B cell (primary cell): ENCODE results near the gene SLC2A2. TPM values are rescaled to one million over a fixed set of nuclear protein-coding genes. Genes with fewer than 3 reads are reported as not detected.

Experiments
- ATAC-seq: fragments of 200-7000 bp; cut with Tn5 transposase; one replicate; pipeline ENCODE4 v1.10.0; 2021; ENCODE audit warnings: low read depth, mild to moderate bottlenecking, moderate number of reproducible peaks, moderate library complexity
- CTCF ChIA-PET: fragments of 350-600 bp; sonication (Branson Sonifier 250); formaldehyde crosslinking; loops from one replicate; lab custom pipeline; 2021; ENCODE audit warnings: antibody characterized with exemption, inconsistent platforms; lab: Charles Lee
- POLR2A ChIA-PET: fragments of 350-600 bp; sonication (Branson Sonifier 250); formaldehyde crosslinking; loops from one replicate; lab custom pipeline; 2021; ENCODE audit warnings: antibody characterized with exemption; lab: Charles Lee
- DNase-seq: peaks from one replicate; pipeline ENCODE4 v3.0.0; 2013
- H2AFZ ChIP-seq: 2 replicates; pipeline ENCODE4 v1.6.1; 2012; ENCODE audit warnings: mild to moderate bottlenecking, low read depth, low read length; ENCODE audit not compliant: insufficient read depth, poor library complexity, severe bottlenecking
- H3K27ac ChIP-seq, 2 donors: 1 replicate in 1 of 2; 2 replicates in 1 of 2; pipeline ENCODE4 v1.5.1; 2012 to 2013; ENCODE audit warnings: low read length in 2 of 2, mild to moderate bottlenecking in 2 of 2, moderate library complexity in 1 of 2
- H3K27me3 ChIP-seq, 4 experiments: fragments of 200-600 bp in 1 of 4; sonication (generic) in 1 of 4; replicated peaks in 1 of 4; 1 replicate in 2 of 4; 2 replicates in 2 of 4; pipeline versions ENCODE4 v1.6.1 to v1.7.0; 2013 to 2016; ENCODE audit warnings: low read length in 3 of 4, mild to moderate bottlenecking in 2 of 4, mixed read lengths in 1 of 4, moderate library complexity in 1 of 4; ENCODE audit not compliant: insufficient read depth in 4 of 4, control insufficient read depth in 3 of 4; ENCODE audit errors: control extremely low read depth in 1 of 4
- H3K36me3 ChIP-seq, 2 experiments: replicated peaks in 1 of 2; 1 replicate in 1 of 2; 2 replicates in 1 of 2; pipeline versions ENCODE4 v1.6.1 to v1.7.1; 2013; ENCODE audit warnings: low read length in 1 of 2; ENCODE audit not compliant: insufficient read depth in 2 of 2, control insufficient read depth in 1 of 2; ENCODE audit errors: control extremely low read depth in 1 of 2, extremely low read depth in 1 of 2
- H3K4me1 ChIP-seq, 2 donors: fragments of 200-600 bp in 1 of 2; sonication (generic) in 1 of 2; 1 replicate in 1 of 2; 2 replicates in 1 of 2; pipeline versions ENCODE4 v1.5.1 to v1.6.1; 2013 to 2017; ENCODE audit warnings: low read length in 2 of 2; ENCODE audit not compliant: control insufficient read depth in 2 of 2, insufficient read depth in 2 of 2
- H3K4me2 ChIP-seq: replicated peaks from 2 replicates; pipeline ENCODE3; 2012; ENCODE audit warnings: mild to moderate bottlenecking, low read depth, low read length; ENCODE audit not compliant: poor library complexity, severe bottlenecking
- H3K4me3 ChIP-seq, 5 experiments: fragments of 200-600 bp in 1 of 5; sonication (generic) in 1 of 5; 1 replicate in 3 of 5; 2 replicates in 2 of 5; pipeline versions ENCODE4 v1.5.1 to v1.7.0; 2011 to 2016; ENCODE audit warnings: low read length in 4 of 5, mild to moderate bottlenecking in 4 of 5, low read depth in 2 of 5, control low read depth in 1 of 5, moderate library complexity in 1 of 5; ENCODE audit not compliant: insufficient read depth in 1 of 5; ENCODE audit errors: control extremely low read depth in 1 of 5, extremely low read depth in 1 of 5
- H3K79me2 ChIP-seq: fragments of 200-600 bp; sonication (generic); one replicate; pipeline ENCODE4 v1.6.0; 2016; ENCODE audit warnings: low read length; ENCODE audit not compliant: control insufficient read depth, insufficient read depth
- H3K9ac ChIP-seq: fragments of 200-600 bp; sonication (generic); 2 replicates; pipeline ENCODE4 v1.6.1; 2017; ENCODE audit warnings: mild to moderate bottlenecking, low read length, moderate library complexity
- H3K9me3 ChIP-seq, 3 donors: one replicate each; pipeline versions ENCODE4 v1.6.1 to v1.7.1; 2013; ENCODE audit warnings: low read length in 2 of 3; ENCODE audit not compliant: control insufficient read depth in 2 of 3, insufficient read depth in 1 of 3; ENCODE audit errors: control extremely low read depth in 1 of 3
- H4K20me1 ChIP-seq: 2 replicates; pipeline ENCODE4 v1.6.0; 2012; ENCODE audit warnings: mild to moderate bottlenecking, low read length; ENCODE audit not compliant: insufficient read depth, control insufficient read depth, poor library complexity, severe bottlenecking
- H3K27ac Mint-ChIP-seq: one replicate; pipeline ENCODE4 v1.8.0; 2021; ENCODE audit warnings: mixed read lengths
- H3K27me3 Mint-ChIP-seq: one replicate; pipeline ENCODE4 v1.8.0; 2021; ENCODE audit warnings: mixed read lengths
- H3K4me1 Mint-ChIP-seq: one replicate; pipeline ENCODE4 v1.8.0; 2021; ENCODE audit warnings: mixed read lengths
- H3K4me3 Mint-ChIP-seq: one replicate; pipeline ENCODE4 v1.8.0; 2021; ENCODE audit warnings: mixed read lengths
- H3K9me3 Mint-ChIP-seq: one replicate; pipeline ENCODE4 v1.8.0; 2022; ENCODE audit warnings: mixed read lengths; ENCODE audit not compliant: insufficient read depth
- EZH2 ChIP-seq: IDR thresholded peaks from 2 replicates; pipeline ENCODE4 v1.6.1; 2012; ENCODE audit warnings: borderline replicate concordance, low read depth, mild to moderate bottlenecking, moderate library complexity, low read length; ENCODE audit not compliant: insufficient read depth, poor library complexity, severe bottlenecking
- WGBS: methylation state at CpG from one replicate; pipeline ENCODE4 v1.1.5; 2013; ENCODE audit warnings: missing lambda C conversion rate; ENCODE audit not compliant: insufficient coverage; 5-methylcytosine and 5-hydroxymethylcytosine counted together
- intact Hi-C: fragments of 100-400 bp; cut with micrococcal nuclease; formaldehyde crosslinking; loops from one replicate; pipeline ENCODE4 v1.10.0; 2022
- polyA plus RNA-seq: library from polyadenylated mRNA; depleted of rRNA; stranded (reverse); fragments of >200 nt; gene quantifications from 2 replicates; pipeline ENCODE4 v1.2.3, GENCODE V29; 2012
- total RNA-seq, 2 donors: library from RNA; stranded (reverse); fragments of 120-200 nt in 1 of 2; gene quantifications; 1 replicate in 1 of 2; 2 replicates in 1 of 2; pipeline versions ENCODE4 v1.2.3 to v1.2.4, GENCODE V29; 2013 to 2022
- TF ChIP-seq, protein P1 (sequence below): fragments of 200-600 bp; IDR thresholded peaks from one replicate; pipeline ENCODE4 v1.8.0; 2022; ENCODE audit warnings: antibody characterized with exemption, mild to moderate bottlenecking

The SLC2A2 gene
- total and polyA plus RNA-seq, 2 donors (not counting 1 experiment from before 2014, with no cell fraction given), result not detected

DNA sequence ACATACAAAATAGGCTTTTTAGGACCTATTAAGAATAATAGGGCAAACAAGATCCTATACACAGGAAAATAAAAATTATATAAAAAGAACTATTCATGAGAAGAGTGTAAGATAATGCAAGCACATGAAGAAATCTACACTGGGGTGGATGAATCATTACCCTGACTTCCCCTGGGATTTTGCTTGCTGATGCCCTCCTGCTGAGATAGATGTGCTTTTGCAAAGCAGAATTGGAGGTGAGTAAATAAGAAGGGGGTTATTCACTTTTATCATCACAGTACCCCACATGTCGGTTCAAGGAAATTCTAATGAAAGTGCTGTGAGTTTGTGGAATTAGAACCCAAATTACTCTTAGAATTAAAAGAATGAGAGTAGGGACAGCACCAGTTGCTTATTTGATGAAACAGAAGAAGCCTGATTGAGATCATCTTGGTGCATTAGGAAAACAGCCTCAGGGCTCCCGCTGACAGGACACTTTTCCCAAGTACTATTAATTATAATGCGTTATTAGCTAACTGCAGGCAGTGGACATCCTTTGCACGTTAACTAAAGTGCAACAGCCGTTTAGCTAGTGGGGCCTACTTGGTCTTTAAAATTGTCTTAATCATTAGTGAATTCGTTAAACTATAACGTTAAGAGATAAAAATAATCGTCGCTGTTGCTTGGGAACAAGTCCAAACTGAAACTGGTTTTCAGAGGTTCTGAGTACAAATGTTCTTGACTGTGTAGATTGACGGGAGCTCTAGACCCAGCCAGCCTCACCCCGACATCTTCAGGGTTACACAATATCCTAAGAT, 48.4 kb downstream of the SLC2A2 start:
- no peak overlapping the region for H3K27ac ChIP-seq
- H3K4me3 ChIP-seq, result no peak overlapping the region
- Mint-ChIP-seq H3K9me3 (no peaks in the 10 kb centered on the region), H3K4me3 (no peak overlapping the region), H3K4me1 (no peaks in the 10 kb centered on the region), H3K27me3 (peaks cover 22% of the 10 kb centered on the region), H3K27ac (no peak overlapping the region)
- H3K9ac ChIP-seq, result no peak overlapping the region
- H3K9me3 ChIP-seq, result no peaks in the 10 kb centered on the region
- H3K27me3 ChIP-seq, result peaks cover 0 to 5% (median 0%) of the 10 kb centered on the region in 4 experiments
- H4K20me1 ChIP-seq, result no peaks in the 10 kb centered on the region
- DNase-seq (no peak), ATAC-seq (no peak)
- 95% methylated on average over 5 of the region's 11 CpGs for WGBS
- POLR2A ChIA-PET, result no interaction called here
- intact Hi-C loops, result no loop called here
- TF ChIP-seq, protein P1, sequence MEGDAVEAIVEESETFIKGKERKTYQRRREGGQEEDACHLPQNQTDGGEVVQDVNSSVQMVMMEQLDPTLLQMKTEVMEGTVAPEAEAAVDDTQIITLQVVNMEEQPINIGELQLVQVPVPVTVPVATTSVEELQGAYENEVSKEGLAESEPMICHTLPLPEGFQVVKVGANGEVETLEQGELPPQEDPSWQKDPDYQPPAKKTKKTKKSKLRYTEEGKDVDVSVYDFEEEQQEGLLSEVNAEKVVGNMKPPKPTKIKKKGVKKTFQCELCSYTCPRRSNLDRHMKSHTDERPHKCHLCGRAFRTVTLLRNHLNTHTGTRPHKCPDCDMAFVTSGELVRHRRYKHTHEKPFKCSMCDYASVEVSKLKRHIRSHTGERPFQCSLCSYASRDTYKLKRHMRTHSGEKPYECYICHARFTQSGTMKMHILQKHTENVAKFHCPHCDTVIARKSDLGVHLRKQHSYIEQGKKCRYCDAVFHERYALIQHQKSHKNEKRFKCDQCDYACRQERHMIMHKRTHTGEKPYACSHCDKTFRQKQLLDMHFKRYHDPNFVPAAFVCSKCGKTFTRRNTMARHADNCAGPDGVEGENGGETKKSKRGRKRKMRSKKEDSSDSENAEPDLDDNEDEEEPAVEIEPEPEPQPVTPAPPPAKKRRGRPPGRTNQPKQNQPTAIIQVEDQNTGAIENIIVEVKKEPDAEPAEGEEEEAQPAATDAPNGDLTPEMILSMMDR, result no peak
- no peak for TF ChIP-seq EZH2
- no peaks in the 10 kb centered on the region for H3K4me1 ChIP-seq
- no peaks in the 10 kb centered on the region for H3K36me3 ChIP-seq
- H3K4me2 ChIP-seq, result no peak overlapping the region
- CTCF ChIA-PET, result interaction anchor here (0.5 to 2.0 kb wide), 2 partner anchors 17 to 1800 kb away, joined by 3 to 5 read pairs; no protein-coding TSS in a partner anchor
- no peaks in the 10 kb centered on the region for H3K79me2 ChIP-seq
- no peak overlapping the region for H2AFZ ChIP-seq

DNA sequence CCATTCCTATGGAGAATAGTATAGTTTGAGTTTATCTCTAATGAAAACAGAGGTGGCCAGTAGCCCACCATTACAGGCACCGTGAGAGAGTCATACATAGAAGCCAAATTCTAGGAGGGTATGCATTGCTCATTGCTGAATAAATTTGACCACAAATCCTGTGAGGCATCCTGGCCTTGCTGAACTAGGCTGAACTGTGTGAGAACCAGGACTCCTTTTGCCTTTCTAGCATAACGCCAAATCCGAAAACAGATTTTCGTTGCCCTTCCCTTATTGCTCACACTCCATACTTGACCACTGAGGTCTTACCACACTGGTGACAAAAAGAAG, 50.4 kb downstream of the SLC2A2 start:
- no peak for DNase-seq

More for the DNA sequence above, 50.4 kb downstream of the SLC2A2 start:
- Histone ChIP-seq H3K9me3 (no peaks in the 10 kb centered on the region), H3K79me2 (no peaks in the 10 kb centered on the region), H3K36me3 (no peaks in the 10 kb centered on the region), H2AFZ (no peak overlapping the region), H3K9ac (no peak overlapping the region), H3K4me1 (no peaks in the 10 kb centered on the region), H3K4me3 (no peak overlapping the region), H3K27ac (no peak overlapping the region), H3K4me2 (no peak overlapping the region), H3K27me3 (peaks cover 0 to 5% (median 0%) of the 10 kb centered on the region in 4 experiments), H4K20me1 (no peaks in the 10 kb centered on the region)
- no peak for TF ChIP-seq EZH2
- TF ChIP-seq, protein P1, result no peak
- no peak overlapping the region for H3K27ac Mint-ChIP-seq
- POLR2A ChIA-PET, result no interaction called here
- intact Hi-C loops, result no loop called here
- no peaks in the 10 kb centered on the region for H3K4me1 Mint-ChIP-seq
- 100% methylated on average over 4 of the region's 4 CpGs for WGBS
- CTCF ChIA-PET, result no interaction called here
- H3K27me3 Mint-ChIP-seq, result peaks cover 22% of the 10 kb centered on the region
- H3K9me3 Mint-ChIP-seq, result no peaks in the 10 kb centered on the region
- no peak for ATAC-seq
- H3K4me3 Mint-ChIP-seq, result no peak overlapping the region
